ENCODE data around the gene RELL1.

Gene RELL1

GRCh38 chr4:37628977-37629609 lies 57.1 kb downstream of the RELL1 start:
- H3K9me2 ChIP-seq (replicated peaks; ENCODE audit: control insufficient read depth, low read length) = no peaks in the 10 kb centered on the region
- H3K9me3 ChIP-seq (ENCODE audit: control insufficient read depth, insufficient read depth, low read length) = no peaks in the 10 kb centered on the region
- no peak overlapping the region for H3K4me3 ChIP-seq (ENCODE audit: low read length)
- H4K20me1 ChIP-seq (ENCODE audit: control insufficient read depth, insufficient read depth, low read depth, low read length) = no peaks in the 10 kb centered on the region
- no peak overlapping the region for H3K4me2 ChIP-seq (ENCODE audit: low read length)
- no peaks in the 10 kb centered on the region for H3K36me3 ChIP-seq (ENCODE audit: control insufficient read depth, low read length)
- no peak overlapping the region for H3K27ac ChIP-seq (ENCODE audit: low read depth, low read length)
- no peaks in the 10 kb centered on the region for H3K27me3 ChIP-seq (ENCODE audit: control insufficient read depth, low read length)
- H3K79me2 ChIP-seq (ENCODE audit: control insufficient read depth, low read length) = no peaks in the 10 kb centered on the region
- H3F3A ChIP-seq (ENCODE audit: control insufficient read depth, insufficient read depth) = no peaks in the 10 kb centered on the region
- TF ChIP-seq CTCF (IDR thresholded peaks at IDR 0.05; ENCODE audit: low read depth, low read length, poor library complexity, severe bottlenecking) (no peak), EZH2phosphoT487 (IDR thresholded peaks at IDR 0.05; ENCODE audit: borderline replicate concordance, low read length) (no peak)
- H3K4me1 ChIP-seq (ENCODE audit: control insufficient read depth, low read length) = no peaks in the 10 kb centered on the region

DNA sequence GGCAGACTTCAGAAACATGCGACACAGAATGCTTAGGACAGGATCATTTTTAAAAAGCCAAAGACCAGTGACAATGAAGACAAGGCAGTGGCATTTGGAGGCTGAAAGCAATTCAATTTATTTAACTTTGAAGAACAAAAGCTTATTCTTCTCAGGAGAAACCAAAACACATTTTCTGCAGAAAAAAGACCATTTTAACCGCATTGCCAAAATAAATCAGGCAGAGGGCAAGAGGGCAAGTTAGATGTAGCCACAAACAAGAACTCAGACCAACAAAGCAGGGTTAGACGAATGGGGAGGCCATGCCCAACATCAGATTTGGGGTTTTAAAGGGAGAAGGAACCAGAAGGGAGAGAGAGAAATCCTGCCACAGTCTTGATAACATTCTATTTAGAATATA lies 58.9 kb downstream of the RELL1 start:
- TF ChIP-seq CTCF (IDR thresholded peaks at IDR 0.05; ENCODE audit: low read depth, low read length, poor library complexity, severe bottlenecking) (no peak), EZH2phosphoT487 (IDR thresholded peaks at IDR 0.05; ENCODE audit: borderline replicate concordance, low read length) (no peak)
- H3K79me2 ChIP-seq (ENCODE audit: control insufficient read depth, low read length) = no peaks in the 10 kb centered on the region
- H3K27me3 ChIP-seq (ENCODE audit: control insufficient read depth, low read length) = no peaks in the 10 kb centered on the region
- H4K20me1 ChIP-seq (ENCODE audit: control insufficient read depth, insufficient read depth, low read depth, low read length) = no peaks in the 10 kb centered on the region
- H3K27ac ChIP-seq (ENCODE audit: low read depth, low read length) = no peak overlapping the region
- no peaks in the 10 kb centered on the region for H3K9me3 ChIP-seq (ENCODE audit: control insufficient read depth, insufficient read depth, low read length)
- no peak overlapping the region for H3K4me3 ChIP-seq (ENCODE audit: low read length)
- H3K36me3 ChIP-seq (ENCODE audit: control insufficient read depth, low read length) = no peaks in the 10 kb centered on the region
- H3K4me2 ChIP-seq (ENCODE audit: low read length) = no peak overlapping the region
- H3K9me2 ChIP-seq (replicated peaks; ENCODE audit: control insufficient read depth, low read length) = no peaks in the 10 kb centered on the region
- H3F3A ChIP-seq (ENCODE audit: control insufficient read depth, insufficient read depth) = no peaks in the 10 kb centered on the region
- H3K4me1 ChIP-seq (ENCODE audit: control insufficient read depth, low read length) = no peaks in the 10 kb centered on the region

- Histone ChIP-seq H3K4me3 (ENCODE audit: low read length) (no peak overlapping the region), H3K79me2 (ENCODE audit: control insufficient read depth, low read length) (no peaks in the 10 kb centered on the region), H3K27ac (ENCODE audit: low read depth, low read length) (no peak overlapping the region), H3K4me2 (ENCODE audit: low read length) (no peak overlapping the region), H3K4me1 (ENCODE audit: control insufficient read depth, low read length) (no peaks in the 10 kb centered on the region), H3K27me3 (ENCODE audit: control insufficient read depth, low read length) (no peaks in the 10 kb centered on the region), H3F3A (ENCODE audit: control insufficient read depth, insufficient read depth) (no peaks in the 10 kb centered on the region), H4K20me1 (ENCODE audit: control insufficient read depth, insufficient read depth, low read depth, low read length) (no peaks in the 10 kb centered on the region), H3K9me2 (replicated peaks; ENCODE audit: control insufficient read depth, low read length) (no peaks in the 10 kb centered on the region), H3K9me3 (ENCODE audit: control insufficient read depth, insufficient read depth, low read length) (no peaks in the 10 kb centered on the region), H3K36me3 (ENCODE audit: control insufficient read depth, low read length) (no peaks in the 10 kb centered on the region)
- TF ChIP-seq CTCF (IDR thresholded peaks at IDR 0.05; ENCODE audit: low read depth, low read length, poor library complexity, severe bottlenecking) = no peak
- TF ChIP-seq EZH2phosphoT487 (IDR thresholded peaks at IDR 0.05; ENCODE audit: borderline replicate concordance, low read length) = no peak
These were observed 60.7 kb downstream of the RELL1 start for GRCh38 chr4:37625499-37625898.
